HepG2 (cell line): ENCODE measurements around the gene TUBB. TPM values are rescaled to one million over a fixed set of nuclear protein-coding genes. Genes with fewer than 3 reads are reported as not detected.

Experiments
- SALL1 ChIP-seq: sonication (generic); formaldehyde crosslinking; IDR thresholded peaks from 2 replicates; pipeline ENCODE4 v1.8.0; 2022; ENCODE audit warnings: mild to moderate bottlenecking, missing genetic modification reagents
- TOPORS ChIP-seq: sonication (generic); formaldehyde crosslinking; IDR thresholded peaks from 2 replicates; pipeline ENCODE4 v1.8.0; 2023; ENCODE audit warnings: mild to moderate bottlenecking, missing genetic modification reagents
- XBP1 ChIP-seq: sonication (generic); formaldehyde crosslinking; IDR thresholded peaks from 2 replicates; pipeline ENCODE4 v1.5.0; 2020; ENCODE audit warnings: missing genetic modification reagents
- ZBTB7A ChIP-seq: sonication (generic); formaldehyde crosslinking; IDR thresholded peaks from 2 replicates; pipeline ENCODE4 v1.8.0; 2022; ENCODE audit warnings: mild to moderate bottlenecking, missing genetic modification reagents
- ZBTB7B ChIP-seq: sonication (generic); formaldehyde crosslinking; IDR thresholded peaks from 2 replicates; pipeline ENCODE4 v1.4.0; 2020; ENCODE audit warnings: missing genetic modification reagents
- ZFP91 ChIP-seq: sonication (generic); formaldehyde crosslinking; IDR thresholded peaks from 2 replicates; pipeline ENCODE4 v1.9.0; 2022; ENCODE audit warnings: missing genetic modification reagents, mild to moderate bottlenecking, borderline replicate concordance
- ZNF292 ChIP-seq: sonication (generic); formaldehyde crosslinking; IDR thresholded peaks from 2 replicates; pipeline ENCODE4 v1.8.1; 2022; ENCODE audit warnings: mild to moderate bottlenecking, low read depth, missing genetic modification reagents, borderline replicate concordance
- ZNF296 ChIP-seq: sonication (generic); formaldehyde crosslinking; conservative IDR thresholded peaks from 2 replicates; pipeline ENCODE4 v1.5.0; 2020; ENCODE audit warnings: mild to moderate bottlenecking, missing genetic modification reagents
- ZNF383 ChIP-seq: sonication (generic); formaldehyde crosslinking; IDR thresholded peaks from 2 replicates; pipeline ENCODE4 v1.4.0; 2020; ENCODE audit warnings: missing genetic modification reagents, mild to moderate bottlenecking, borderline replicate concordance
- ZNF501 ChIP-seq: sonication (generic); formaldehyde crosslinking; IDR thresholded peaks from 2 replicates; pipeline ENCODE4 v1.5.1; 2020; ENCODE audit warnings: mild to moderate bottlenecking, moderate library complexity, missing genetic modification reagents
- ZNF687 ChIP-seq: sonication (generic); formaldehyde crosslinking; IDR thresholded peaks from 2 replicates; pipeline ENCODE4 v1.5.1; 2020; ENCODE audit warnings: mild to moderate bottlenecking, missing genetic modification reagents, moderate library complexity
- polyA plus RNA-seq, 8 experiments: library from polyadenylated mRNA; depleted of rRNA in 3 of 8; stranded (reverse) in 7 of 8; unstranded in 1 of 8; fragments of >200 nt; fragmentation: Illumina TruSeq in 4 of 8; extraction: Trizol in 4 of 8; gene quantifications; 2 replicates each; pipeline versions ENCODE4 v1.2.1 to v1.2.3, GENCODE V29; 2011 to 2016; ENCODE audit warnings: low read depth in 4 of 8, missing spikeins in 1 of 8, mixed read lengths in 1 of 8; ENCODE audit not compliant: insufficient read depth in 1 of 8
- total RNA-seq, 5 experiments: library from RNA; depleted of rRNA; stranded (reverse); fragments of >200 nt; fragmentation: Illumina TruSeq; extraction: Trizol; gene quantifications; 2 replicates each; pipeline ENCODE4 v1.2.3, GENCODE V29; 2016; ENCODE audit warnings: low read depth in 1 of 5
- TF ChIP-seq, protein P1 (sequence below): sonication (generic); formaldehyde crosslinking; IDR thresholded peaks from 2 replicates; pipeline ENCODE4 v1.8.0; 2022; ENCODE audit warnings: mild to moderate bottlenecking, missing genetic modification reagents, borderline replicate concordance
- TF ChIP-seq, protein P2 (sequence below): IDR thresholded peaks from 2 replicates; pipeline ENCODE4 v1.6.1; 2012; ENCODE audit warnings: low read depth, low read length, improper control_type of control experiment
- TF ChIP-seq, protein P3 (sequence below): sonication (generic); formaldehyde crosslinking; IDR thresholded peaks from 2 replicates; pipeline ENCODE4 v1.4.0; 2020; ENCODE audit warnings: mild to moderate bottlenecking, missing genetic modification reagents
- TF ChIP-seq, protein P4 (sequence below), 2 experiments: fragments of 450-650 bp in 1 of 2; sonication (generic) in 1 of 2; formaldehyde crosslinking; IDR thresholded peaks; 2 replicates each; pipeline versions ENCODE4 v1.5.0 to v1.8.0; 2020 to 2022; ENCODE audit warnings: mild to moderate bottlenecking in 1 of 2, missing genetic modification reagents in 1 of 2

Gene TUBB
- total and polyA plus RNA-seq, 2 of the 13 experiments (the other 11 are each of a cell fraction or from before 2014, with no cell fraction given): 911 to 1,163 TPM

DNA sequence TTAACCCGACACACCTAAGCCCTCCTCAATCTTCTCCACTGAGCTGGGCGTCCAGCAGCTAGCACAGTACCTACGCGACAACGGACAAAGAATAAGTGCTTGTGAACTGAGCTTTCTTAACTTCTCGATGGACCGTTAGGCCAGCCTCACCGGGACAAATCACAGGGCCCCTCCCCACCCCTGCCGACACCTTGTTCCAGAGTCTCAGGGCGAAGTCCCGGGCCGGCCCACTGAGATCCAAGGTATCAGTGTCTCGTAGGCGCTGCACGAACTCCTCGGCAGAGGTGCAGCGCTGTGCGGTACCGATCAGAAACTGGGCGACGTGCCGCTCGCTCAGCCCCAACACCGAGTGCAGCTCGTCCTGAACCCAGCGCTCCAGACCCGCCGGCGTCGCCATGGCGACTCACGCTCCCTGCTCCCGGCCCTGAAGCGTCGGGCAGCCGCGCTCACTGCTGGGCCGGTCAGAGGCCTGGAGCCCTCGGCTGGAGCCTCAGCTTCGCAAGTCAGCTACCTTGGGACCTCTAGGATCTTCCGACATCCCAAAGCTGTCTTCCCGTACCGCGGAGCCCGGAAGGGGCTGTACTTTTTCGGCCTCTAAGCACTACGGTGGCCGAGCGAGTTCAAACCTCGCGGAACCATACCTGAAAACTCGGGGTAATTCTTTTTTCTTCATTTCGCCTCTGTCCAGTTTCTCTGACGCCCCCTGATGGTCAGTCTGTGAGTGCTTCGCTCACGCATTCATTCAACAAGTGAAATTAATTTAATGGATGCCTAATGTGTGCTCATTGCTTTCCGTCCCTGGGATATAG, 47.5 kb upstream of the TUBB start, which contains the start of gene DHX16 (continued):
- TF ChIP-seq, protein P1, sequence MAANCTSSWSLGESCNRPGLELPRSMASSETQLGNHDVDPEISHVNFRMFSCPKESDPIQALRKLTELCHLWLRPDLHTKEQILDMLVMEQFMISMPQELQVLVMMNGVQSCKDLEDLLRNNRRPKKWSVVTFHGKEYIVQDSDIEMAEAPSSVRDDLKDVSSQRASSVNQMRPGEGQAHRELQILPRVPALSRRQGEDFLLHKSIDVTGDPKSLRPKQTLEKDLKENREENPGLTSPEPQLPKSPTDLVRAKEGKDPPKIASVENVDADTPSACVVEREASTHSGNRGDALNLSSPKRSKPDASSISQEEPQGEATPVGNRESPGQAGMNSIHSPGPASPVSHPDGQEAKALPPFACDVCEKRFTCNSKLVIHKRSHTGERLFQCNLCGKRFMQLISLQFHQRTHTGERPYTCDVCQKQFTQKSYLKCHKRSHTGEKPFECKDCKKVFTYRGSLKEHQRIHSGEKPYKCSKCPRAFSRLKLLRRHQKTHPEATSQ (CRISPR knock-in tag): peak; percentile 73; the same call in 1 of the 2 replicates
- TF ChIP-seq SALL1 (peak; percentile 78), ZNF292 (peak; percentile 45; the same call in 1 of the 2 replicates), ZNF501 (CRISPR knock-in tag) (peak; percentile 96), ZBTB7A (CRISPR knock-in tag) (no peak; the same call in 1 of the 2 replicates), ZBTB7B (CRISPR knock-in tag) (peak; percentile 23; the same call in 1 of the 2 replicates), XBP1 (no peak; the same call in 1 of the 2 replicates), ZNF687 (CRISPR knock-in tag) (peak; percentile 89), ZNF383 (CRISPR knock-in tag) (no peak), ZFP91 (peak; percentile 94; the same call in 1 of the 2 replicates), TOPORS (0 out of 2 replicates have a peak, but pooled peaks have one; percentile 43), ZNF296 (CRISPR knock-in tag) (peak; percentile 45)
- TF ChIP-seq, protein P2, sequence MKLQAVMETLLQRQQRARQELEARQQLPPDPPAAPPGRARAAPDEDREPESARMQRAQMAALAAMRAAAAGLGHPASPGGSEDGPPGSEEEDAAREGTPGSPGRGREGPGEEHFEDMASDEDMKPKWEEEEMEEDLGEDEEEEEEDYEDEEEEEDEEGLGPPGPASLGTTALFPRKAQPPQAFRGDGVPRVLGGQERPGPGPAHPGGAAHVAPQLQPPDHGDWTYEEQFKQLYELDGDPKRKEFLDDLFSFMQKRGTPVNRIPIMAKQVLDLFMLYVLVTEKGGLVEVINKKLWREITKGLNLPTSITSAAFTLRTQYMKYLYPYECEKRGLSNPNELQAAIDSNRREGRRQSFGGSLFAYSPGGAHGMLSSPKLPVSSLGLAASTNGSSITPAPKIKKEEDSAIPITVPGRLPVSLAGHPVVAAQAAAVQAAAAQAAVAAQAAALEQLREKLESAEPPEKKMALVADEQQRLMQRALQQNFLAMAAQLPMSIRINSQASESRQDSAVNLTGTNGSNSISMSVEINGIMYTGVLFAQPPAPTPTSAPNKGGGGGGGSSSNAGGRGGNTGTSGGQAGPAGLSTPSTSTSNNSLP: peak; percentile 97
- TF ChIP-seq, protein P3, sequence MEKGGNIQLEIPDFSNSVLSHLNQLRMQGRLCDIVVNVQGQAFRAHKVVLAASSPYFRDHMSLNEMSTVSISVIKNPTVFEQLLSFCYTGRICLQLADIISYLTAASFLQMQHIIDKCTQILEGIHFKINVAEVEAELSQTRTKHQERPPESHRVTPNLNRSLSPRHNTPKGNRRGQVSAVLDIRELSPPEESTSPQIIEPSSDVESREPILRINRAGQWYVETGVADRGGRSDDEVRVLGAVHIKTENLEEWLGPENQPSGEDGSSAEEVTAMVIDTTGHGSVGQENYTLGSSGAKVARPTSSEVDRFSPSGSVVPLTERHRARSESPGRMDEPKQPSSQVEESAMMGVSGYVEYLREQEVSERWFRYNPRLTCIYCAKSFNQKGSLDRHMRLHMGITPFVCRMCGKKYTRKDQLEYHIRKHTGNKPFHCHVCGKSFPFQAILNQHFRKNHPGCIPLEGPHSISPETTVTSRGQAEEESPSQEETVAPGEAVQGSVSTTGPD (CRISPR knock-in tag): no peak
- TF ChIP-seq, protein P4, sequence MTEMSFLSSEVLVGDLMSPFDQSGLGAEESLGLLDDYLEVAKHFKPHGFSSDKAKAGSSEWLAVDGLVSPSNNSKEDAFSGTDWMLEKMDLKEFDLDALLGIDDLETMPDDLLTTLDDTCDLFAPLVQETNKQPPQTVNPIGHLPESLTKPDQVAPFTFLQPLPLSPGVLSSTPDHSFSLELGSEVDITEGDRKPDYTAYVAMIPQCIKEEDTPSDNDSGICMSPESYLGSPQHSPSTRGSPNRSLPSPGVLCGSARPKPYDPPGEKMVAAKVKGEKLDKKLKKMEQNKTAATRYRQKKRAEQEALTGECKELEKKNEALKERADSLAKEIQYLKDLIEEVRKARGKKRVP (CRISPR knock-in tag; IDR thresholded peaks at IDR 0.05): peak in 1 of 2 experiments; percentile 51; a peak in 1 of 4 replicates
